ENCODE results near the gene ASAP2.

GRCh38 chr2:9232166-9232479, 25.5 kb downstream of the ASAP2 start:
- TF ChIP-seq CTCF (conservative IDR thresholded peaks at IDR 0.05; ENCODE audit: low read length) (no peak), EZH2phosphoT487 (IDR thresholded peaks at IDR 0.05; ENCODE audit: borderline replicate concordance, low read depth, low read length) (no peak)
